ENCODE results near the gene ADAMTSL2.

ADAMTSL2 gene

DNA sequence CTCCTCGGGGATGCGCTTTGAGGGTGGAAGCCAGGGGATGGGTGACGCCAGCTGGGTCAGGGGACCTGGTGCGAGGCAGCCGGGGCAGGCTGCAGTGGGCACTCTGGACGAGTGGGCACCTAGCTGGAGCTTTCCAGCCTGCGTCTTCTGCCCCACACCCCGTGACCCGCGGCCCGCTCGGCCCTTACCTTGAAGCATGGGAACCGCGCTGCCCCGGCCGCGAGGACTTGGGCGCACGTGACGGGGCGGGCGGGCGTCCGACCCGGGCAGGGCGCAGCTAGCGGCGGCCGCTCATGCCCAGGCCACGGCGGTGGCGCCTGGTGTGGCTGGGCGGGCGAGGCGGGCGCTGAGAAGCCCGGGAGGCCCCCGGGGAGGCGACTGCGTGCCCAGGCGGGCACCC, 74.4 kb downstream of the ADAMTSL2 start:
- DNase-seq = no peak

DNA sequence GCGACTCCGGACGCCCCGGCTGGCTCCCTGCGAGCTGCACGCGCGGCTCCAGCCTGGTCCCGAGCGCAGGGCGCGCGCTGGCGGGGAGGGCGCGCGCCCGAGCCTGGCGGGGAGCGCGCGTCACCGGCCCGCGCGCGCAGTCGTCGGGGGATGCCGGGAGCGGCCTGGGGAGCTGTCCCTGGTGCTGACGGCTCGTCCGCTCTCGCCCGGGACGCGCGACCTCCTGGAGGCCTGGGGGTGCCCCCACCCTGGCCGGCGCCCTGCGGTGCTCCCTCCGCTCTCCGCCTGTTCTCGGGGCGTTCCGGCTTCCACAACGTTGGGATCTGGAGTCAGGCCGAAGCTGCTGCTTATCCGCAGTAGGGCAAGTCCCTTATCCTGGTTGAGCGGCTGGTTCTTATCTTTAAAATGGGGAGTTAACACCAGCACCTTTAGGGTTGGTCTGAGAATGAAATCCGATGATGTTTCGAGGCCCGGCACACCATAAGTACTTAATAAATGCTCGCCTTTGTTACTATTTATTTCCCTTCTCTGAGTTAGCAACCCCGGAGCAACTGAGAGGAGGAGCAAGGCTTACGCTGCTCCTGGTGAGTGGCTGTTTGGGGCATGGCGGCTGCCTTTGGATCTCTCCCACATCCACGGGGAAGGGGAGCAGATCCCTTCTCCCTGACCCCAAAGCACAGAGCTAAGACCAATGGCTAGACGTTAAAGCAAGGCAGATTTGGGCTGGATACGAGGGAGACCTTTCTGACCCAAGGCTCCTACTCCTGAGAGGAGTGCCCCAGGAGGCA, 75.0 kb downstream of the ADAMTSL2 start, which contains the start of gene FAM163B:
Gene FAM163B (minus strand): TSS at position 79 of the 788 bp plus-strand sequence. CDS start 29,166 bp downstream, outside the sequence.
- DNase-seq = peak in 1 of 2 donors; percentile 13

GRCh38 chr9:133610845-133611244, 76.3 kb downstream of the ADAMTSL2 start:
- no peak for DNase-seq

DNA sequence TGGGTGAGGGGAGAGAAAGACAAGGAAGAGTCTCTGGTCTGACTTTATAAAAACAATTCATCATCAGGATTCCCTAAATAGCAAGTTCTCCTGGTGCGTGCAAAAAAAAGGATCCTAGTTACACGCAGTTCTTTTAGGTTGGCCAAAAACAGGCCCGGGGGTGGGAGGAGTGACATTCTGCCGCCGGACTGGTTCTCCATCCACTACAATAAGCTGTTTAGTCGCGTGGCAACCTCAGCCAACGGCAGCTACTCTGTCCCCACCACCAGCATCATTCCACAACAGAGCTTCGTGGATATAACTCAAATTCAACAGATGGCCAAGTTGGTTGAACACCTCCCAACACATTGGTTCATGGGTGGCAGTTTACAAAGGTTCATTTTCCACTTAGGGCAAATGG, 77.5 kb downstream of the ADAMTSL2 start:
- DNase-seq = no peak

DNA sequence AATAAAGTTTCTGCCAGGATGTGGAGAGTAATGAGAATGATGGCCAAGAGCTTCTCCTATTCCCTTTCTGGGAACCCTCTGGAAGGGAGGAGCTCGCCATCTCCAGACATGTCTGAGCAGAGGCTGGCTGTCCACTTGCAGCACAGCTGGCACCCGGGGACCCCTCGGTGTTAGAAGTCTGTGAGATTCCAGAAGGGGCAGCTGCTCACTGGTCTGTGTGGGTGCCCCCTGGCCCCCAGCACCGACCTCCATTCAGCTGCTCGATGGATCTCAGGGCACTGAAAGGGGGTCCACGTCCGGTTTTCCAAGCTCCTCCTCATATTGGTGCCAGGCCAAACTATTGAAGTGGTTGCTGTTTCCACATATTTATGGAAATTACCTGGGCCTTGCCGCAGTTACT, 78.3 kb downstream of the ADAMTSL2 start:
- DNase-seq = no peak

DNA sequence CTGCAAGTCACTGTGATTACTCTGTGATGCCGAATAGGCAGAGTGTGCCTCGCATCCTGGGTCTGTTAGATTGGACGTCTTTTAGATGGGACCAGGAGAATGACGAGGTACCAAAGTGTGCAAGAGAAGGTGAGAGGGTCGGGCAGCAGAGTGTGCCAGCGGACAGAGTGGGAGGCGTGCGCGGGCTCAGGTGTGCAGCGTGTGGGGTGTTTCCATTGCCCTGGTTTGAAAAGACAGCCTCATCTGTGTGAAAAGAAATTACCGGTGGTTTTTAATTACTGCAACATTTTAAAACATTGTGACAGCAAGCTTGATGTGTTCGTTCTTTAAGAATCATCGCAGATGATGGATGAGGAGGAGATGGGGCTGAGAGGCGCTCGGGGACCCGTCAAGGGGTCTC, 78.9 kb downstream of the ADAMTSL2 start:
- DNase-seq = no peak

DNA sequence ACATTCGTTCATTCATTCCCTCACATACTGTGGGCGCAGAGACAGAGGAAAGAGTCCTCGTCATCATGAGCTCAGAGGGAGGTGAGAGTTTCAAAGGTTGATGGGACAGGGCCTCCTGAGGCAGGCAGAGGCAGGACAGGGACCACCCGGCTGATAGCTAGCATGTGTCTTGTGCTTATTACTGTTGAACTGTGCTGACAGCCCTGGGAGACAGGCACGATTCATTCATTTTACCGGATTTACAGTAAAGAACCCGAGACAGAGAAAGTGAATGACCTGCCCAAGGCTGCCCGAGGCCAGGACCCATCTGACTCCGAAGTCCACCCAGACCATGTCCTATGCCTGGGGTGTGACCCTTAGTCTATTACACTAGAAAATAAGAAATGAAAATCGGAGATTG, 79.6 kb downstream of the ADAMTSL2 start:
- no peak for DNase-seq

DNA sequence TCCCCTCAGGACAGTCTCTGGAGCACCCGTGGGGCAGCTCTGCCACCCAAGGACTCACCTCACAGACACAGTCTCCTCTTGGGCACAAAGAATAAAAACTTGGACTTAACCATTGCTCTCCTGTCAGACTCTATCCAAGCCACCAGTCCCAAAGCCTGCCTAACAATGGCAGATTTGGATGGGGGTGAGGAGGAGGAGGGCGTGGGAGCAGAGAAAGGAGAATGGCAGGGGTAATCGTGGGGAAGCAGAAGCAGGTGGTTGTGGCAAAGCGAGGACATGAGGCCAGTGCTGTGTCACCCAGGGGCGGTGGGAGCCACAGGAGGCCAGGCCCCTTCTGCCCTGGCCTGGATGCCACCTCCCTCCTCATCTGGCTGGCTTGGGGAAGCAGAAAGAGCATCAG, 80.2 kb downstream of the ADAMTSL2 start:
- DNase-seq = no peak

DNA sequence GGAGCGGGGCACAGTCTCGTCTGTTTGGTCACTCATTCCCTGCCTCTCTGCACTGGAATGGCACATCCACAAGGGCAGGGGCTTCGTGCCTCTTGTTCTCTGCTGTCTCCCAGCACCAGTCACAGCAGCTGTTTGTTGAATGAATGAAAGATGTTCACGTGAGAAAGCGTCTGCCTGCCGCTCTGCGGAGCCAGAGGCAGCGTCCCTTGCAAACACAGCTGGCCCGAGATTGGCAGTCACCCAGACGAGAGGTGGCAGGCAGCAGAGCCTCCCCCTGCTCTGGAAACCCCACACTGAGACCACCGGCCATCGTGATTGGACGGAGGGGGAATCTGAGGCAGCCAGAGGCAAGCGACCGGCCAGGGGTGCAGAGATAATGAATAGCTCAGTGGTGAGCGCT, 80.7 kb downstream of the ADAMTSL2 start:
- DNase-seq = no peak

DNA sequence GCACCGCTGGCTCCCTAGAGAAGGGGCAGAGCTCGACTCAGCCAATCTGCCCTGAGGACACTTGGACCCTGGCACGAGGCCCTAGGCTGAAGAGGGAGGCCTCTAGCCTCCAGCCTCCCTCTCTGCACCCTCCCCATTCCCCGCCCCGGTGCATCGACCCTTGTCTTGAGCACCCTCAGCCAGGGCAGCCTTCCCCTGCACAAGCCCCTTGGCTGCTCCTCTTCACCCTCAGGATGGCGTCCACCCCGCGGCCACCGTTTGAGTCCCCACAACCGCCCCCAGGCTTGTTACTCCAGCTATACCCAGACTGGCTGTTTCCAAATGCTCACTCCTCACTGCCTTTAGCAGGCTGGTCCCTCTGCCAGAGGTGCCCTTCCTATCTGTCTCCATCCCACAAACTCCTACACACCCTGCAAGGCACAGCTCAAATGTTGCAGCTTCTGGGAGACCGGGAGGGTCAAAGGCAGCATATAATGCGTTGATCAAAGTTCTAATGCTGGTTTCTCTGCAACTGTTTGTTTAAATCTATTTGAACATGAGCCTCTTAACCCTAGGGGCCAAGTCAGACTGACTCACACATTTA, 81.2 kb downstream of the ADAMTSL2 start:
- no peak for DNase-seq

DNA sequence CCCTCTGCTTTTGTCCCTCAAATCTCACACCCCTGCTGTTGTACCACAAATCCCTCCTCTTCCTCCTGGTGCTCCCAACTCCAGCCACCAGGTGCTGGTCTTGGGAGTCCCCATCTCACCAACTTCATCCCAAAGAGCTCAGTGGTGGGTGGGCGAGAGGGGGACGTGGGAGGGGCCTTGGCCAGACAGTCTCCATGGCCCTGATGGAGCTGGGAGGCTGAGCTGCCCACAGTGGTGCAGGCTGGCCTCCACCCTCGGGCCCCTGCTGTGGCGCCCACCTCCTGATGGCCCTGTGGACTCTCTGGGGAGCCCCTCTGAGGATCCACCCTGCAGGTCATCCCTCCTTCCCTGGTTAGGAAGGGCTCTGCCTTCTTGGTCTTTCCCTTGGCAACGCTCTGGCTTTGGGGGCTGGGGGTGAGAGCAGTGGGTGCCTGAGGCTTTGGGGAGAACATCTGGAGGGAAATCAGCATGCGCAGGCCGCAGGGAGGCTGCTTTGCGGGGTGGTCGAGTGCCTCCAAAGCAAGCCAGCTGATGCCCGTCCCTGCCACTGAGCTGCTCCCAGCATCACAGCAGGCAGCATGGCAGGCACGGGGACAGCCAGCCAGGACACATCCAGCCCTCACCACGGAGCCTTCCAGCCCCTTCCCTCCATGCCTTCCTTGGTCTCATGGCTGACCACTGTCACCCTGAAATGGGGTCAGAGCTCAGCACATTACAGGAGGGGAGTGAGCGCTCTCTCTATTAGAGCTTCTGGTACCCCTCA, 82.3 kb downstream of the ADAMTSL2 start:
- no peak for DNase-seq

DNA sequence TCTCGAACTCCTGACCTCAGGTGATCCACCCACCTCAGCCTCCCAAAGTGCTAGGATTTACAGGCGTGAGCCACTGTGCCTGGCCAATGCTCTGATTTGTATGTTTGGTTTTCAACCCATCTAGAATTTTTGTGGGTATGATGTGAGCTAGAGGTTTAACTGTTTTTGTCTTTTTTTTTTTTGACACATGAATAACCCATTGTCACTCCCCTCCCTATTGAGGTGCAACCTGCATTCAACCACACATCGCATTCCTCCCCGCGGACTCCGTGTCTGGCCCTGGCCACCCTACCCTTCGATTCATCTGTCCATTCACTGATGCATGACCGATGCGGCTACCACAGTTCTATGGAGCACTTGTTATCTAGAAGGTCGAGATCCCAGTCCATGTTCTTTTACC, 84.2 kb downstream of the ADAMTSL2 start:
- no peak for DNase-seq

DNA sequence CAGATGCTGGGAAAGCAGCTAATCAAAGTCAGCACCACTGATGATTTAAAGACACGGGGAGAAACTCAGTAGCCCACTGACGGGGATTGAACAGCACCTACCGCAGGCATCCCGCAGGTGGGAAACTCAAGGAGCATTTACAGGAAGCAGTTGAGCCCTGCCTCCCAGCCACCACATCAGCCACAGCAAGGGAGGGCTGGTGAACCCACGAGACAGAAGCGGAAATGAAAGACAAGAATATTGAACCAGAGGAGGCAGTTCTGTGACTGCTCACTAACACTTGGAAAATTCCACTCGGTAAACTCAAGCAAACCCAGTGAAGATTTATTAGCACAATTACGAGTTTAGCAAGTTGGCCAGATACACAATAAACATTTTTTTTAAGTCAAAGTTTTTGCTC, 85.3 kb downstream of the ADAMTSL2 start:
- DNase-seq = peak; percentile 29 to 45

- DNase-seq = no peak
These were observed 87.3 kb downstream of the ADAMTSL2 start for GRCh38 chr9:133621725-133622267.

DNA sequence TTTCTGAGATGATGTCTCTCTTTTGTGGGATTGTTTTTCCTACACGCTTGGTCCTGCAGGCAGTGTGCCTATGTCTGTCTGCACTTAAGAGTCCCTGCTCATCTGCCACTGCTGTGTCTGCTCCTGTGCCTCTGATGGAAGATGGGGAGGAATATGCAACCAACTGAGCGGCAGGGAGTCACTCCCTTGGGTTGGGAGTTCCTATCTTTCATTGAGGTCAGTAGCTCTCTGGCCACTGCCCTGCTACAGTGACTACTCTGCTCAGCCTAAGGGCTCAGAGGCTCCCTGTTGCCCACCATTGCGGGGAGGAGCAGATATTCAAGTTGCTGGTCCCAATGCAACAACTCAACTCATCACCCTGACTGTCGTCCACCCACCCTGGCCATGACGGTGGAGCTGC, 88.1 kb downstream of the ADAMTSL2 start:
- no peak for DNase-seq
